ENCODE results near the gene NTNG1. TPM values are rescaled to one million over a fixed set of nuclear protein-coding genes. Genes with fewer than 3 reads are reported as not detected.

NTNG1 gene
- total RNA-seq, 1 experiment from 2014 or later: 2.3 TPM

DNA sequence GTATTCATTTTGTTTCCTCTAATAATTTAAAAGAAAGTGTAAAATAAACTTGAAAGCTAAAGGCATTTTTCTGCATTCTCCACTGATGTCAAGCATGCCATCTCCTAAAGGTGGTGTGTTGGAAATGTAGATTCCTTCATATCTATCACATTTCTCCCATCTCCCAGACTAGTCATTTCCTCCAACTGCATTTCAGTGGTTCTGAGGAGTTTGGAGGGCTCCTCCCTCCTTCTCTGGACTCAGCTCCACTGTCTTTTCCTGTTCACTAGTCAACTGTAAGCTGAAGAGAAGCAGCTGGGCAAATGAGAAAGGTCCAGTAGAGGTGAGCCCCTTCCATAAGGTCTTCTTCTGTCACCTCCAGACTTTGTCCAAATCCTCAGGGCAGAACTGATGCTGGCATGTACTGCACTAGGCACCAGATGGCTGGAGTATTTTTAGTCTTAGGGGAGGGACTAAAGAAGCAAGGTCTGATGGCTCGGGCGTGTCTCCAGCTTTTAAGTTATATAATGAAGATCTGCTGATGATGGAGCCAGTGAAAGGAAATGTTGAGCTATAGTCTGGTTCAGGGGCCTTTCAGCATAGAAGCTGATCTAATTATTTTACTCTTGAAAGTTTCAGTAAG, 186.1 kb downstream of the NTNG1 start:
- TF ChIP-seq, protein P1, sequence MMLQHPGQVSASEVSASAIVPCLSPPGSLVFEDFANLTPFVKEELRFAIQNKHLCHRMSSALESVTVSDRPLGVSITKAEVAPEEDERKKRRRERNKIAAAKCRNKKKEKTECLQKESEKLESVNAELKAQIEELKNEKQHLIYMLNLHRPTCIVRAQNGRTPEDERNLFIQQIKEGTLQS (CRISPR knock-in tag; conservative IDR thresholded peaks at IDR 0.05): no peak
- TF ChIP-seq, protein P2, sequence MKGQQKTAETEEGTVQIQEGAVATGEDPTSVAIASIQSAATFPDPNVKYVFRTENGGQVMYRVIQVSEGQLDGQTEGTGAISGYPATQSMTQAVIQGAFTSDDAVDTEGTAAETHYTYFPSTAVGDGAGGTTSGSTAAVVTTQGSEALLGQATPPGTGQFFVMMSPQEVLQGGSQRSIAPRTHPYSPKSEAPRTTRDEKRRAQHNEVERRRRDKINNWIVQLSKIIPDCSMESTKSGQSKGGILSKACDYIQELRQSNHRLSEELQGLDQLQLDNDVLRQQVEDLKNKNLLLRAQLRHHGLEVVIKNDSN (CRISPR knock-in tag; IDR thresholded peaks at IDR 0.05): no peak
- TF ChIP-seq TEAD1 (CRISPR knock-in tag; IDR thresholded peaks at IDR 0.05): no peak
- H3K4me3 Mint-ChIP-seq: no peak overlapping the region
- ATAC-seq (no peak), DNase-seq (ENCODE audit: low spot score) (no peak)
- no peaks in the 10 kb centered on the region for H3K9me3 Mint-ChIP-seq
- H3K27me3 Mint-ChIP-seq (ENCODE audit: low read depth): no peaks in the 10 kb centered on the region
- H3K27ac Mint-ChIP-seq: no peak overlapping the region
- POLR2A ChIA-PET: no interaction called here
- no peaks in the 10 kb centered on the region for H3K36me3 Mint-ChIP-seq
- CTCF ChIA-PET: no interaction called here
- H3K4me1 Mint-ChIP-seq: peaks cover 6% of the 10 kb centered on the region

DNA sequence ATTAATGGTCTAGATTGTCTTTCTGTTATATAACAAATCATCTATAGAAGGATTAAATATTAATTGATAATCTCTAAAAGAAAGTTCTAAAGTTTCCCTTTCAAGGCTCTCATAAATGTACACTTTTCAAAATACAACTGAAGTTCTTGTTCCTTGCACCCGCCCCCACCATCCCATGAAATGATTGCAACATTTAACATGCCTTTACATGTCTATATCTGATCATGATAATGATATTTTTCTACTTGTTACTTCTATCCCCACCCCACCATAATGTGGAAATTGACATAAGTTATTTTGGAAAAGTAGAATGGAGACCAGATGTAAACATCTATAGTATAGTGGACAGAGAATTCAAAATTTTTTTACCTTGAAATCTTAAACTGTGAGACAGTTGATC, 186.6 kb downstream of the NTNG1 start:
- CTCF ChIA-PET: no interaction called here
- H3K27ac Mint-ChIP-seq: no peak overlapping the region
- H3K4me3 Mint-ChIP-seq: no peak overlapping the region
- POLR2A ChIA-PET: no interaction called here
- ATAC-seq (no peak), DNase-seq (ENCODE audit: low spot score) (no peak)
- peaks cover 8% of the 10 kb centered on the region for H3K4me1 Mint-ChIP-seq
- no peaks in the 10 kb centered on the region for H3K36me3 Mint-ChIP-seq
- no peaks in the 10 kb centered on the region for H3K9me3 Mint-ChIP-seq
- TF ChIP-seq ELF4 (CRISPR knock-in tag; IDR thresholded peaks at IDR 0.05; ENCODE audit: low read depth) (no peak), NR3C1 (CRISPR knock-in tag; conservative IDR thresholded peaks at IDR 0.05; ENCODE audit: low read depth) (no peak), MXD4 (CRISPR knock-in tag; IDR thresholded peaks at IDR 0.05; ENCODE audit: borderline replicate concordance) (no peak), JUN (CRISPR knock-in tag; IDR thresholded peaks at IDR 0.05) (no peak), FOXP1 (CRISPR knock-in tag; IDR thresholded peaks at IDR 0.05; ENCODE audit: borderline replicate concordance) (no peak), ATF1 (CRISPR knock-in tag; IDR thresholded peaks at IDR 0.05) (no peak), NR2C2 (CRISPR knock-in tag; IDR thresholded peaks at IDR 0.05) (no peak)
- TF ChIP-seq, protein P3, sequence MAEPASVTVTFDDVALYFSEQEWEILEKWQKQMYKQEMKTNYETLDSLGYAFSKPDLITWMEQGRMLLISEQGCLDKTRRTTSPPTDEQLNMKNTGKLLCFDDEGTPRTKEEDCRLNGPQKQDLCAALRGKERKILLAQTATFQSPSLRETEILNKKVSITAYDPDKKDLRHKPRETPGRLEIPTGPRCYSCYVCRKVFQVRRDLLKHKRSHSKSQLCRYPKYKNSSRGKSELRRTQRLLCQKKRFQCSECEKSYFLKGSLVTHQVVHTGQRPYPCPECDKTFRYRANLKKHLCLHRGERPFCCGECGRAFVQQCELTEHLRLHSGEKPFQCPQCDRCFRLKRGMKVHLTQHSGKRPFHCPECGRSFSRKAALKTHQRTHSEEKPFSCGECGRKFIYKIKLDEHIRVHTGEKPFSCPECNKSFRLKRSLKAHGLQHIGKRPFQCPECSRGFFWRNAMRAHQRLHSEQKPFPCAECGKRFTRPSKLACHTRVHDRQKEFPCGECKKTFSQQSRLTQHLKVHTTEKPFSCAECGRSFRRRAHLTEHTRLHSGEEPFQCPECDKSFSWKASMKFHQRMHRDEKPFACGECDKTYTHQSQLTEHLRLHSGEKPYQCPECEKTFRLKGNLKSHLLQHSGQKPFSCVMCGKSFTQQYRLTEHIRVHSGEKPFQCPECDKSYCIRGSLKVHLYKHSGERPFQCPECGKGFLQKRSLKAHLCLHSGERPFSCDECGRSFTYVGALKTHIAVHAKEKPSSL (CRISPR knock-in tag; conservative IDR thresholded peaks at IDR 0.05): no peak
- TF ChIP-seq, protein P4, sequence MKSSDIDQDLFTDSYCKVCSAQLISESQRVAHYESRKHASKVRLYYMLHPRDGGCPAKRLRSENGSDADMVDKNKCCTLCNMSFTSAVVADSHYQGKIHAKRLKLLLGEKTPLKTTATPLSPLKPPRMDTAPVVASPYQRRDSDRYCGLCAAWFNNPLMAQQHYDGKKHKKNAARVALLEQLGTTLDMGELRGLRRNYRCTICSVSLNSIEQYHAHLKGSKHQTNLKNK (CRISPR knock-in tag; IDR thresholded peaks at IDR 0.05): no peak
- TF ChIP-seq, protein P5, sequence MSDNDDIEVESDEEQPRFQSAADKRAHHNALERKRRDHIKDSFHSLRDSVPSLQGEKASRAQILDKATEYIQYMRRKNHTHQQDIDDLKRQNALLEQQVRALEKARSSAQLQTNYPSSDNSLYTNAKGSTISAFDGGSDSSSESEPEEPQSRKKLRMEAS (CRISPR knock-in tag; IDR thresholded peaks at IDR 0.05): no peak
- TF ChIP-seq, protein P6, sequence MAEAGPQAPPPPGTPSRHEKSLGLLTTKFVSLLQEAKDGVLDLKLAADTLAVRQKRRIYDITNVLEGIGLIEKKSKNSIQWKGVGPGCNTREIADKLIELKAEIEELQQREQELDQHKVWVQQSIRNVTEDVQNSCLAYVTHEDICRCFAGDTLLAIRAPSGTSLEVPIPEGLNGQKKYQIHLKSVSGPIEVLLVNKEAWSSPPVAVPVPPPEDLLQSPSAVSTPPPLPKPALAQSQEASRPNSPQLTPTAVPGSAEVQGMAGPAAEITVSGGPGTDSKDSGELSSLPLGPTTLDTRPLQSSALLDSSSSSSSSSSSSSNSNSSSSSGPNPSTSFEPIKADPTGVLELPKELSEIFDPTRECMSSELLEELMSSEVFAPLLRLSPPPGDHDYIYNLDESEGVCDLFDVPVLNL (CRISPR knock-in tag; IDR thresholded peaks at IDR 0.05; ENCODE audit: borderline replicate concordance, low read depth): no peak
- TF ChIP-seq, protein P7, sequence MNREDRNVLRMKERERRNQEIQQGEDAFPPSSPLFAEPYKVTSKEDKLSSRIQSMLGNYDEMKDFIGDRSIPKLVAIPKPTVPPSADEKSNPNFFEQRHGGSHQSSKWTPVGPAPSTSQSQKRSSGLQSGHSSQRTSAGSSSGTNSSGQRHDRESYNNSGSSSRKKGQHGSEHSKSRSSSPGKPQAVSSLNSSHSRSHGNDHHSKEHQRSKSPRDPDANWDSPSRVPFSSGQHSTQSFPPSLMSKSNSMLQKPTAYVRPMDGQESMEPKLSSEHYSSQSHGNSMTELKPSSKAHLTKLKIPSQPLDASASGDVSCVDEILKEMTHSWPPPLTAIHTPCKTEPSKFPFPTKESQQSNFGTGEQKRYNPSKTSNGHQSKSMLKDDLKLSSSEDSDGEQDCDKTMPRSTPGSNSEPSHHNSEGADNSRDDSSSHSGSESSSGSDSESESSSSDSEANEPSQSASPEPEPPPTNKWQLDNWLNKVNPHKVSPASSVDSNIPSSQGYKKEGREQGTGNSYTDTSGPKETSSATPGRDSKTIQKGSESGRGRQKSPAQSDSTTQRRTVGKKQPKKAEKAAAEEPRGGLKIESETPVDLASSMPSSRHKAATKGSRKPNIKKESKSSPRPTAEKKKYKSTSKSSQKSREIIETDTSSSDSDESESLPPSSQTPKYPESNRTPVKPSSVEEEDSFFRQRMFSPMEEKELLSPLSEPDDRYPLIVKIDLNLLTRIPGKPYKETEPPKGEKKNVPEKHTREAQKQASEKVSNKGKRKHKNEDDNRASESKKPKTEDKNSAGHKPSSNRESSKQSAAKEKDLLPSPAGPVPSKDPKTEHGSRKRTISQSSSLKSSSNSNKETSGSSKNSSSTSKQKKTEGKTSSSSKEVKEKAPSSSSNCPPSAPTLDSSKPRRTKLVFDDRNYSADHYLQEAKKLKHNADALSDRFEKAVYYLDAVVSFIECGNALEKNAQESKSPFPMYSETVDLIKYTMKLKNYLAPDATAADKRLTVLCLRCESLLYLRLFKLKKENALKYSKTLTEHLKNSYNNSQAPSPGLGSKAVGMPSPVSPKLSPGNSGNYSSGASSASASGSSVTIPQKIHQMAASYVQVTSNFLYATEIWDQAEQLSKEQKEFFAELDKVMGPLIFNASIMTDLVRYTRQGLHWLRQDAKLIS (CRISPR knock-in tag; IDR thresholded peaks at IDR 0.05; ENCODE audit: borderline replicate concordance): no peak
- H3K27me3 Mint-ChIP-seq (ENCODE audit: low read depth): no peaks in the 10 kb centered on the region

Measured in WTC11 (cell line).